SK-N-SH (cell line): ENCODE measurements around the gene CEP19. TPM values are rescaled to one million over a fixed set of nuclear protein-coding genes. Genes with fewer than 3 reads are reported as not detected.

Experiments
- CTCF ChIA-PET: fragments of 300-600, 350-600 bp; formaldehyde crosslinking; extraction: SDS; loops from one replicate; lab custom pipeline; 2021; lab: Yijun Ruan, JAX
- POLR2A ChIA-PET: fragments of 350-600 bp; sonication (Branson Sonifier 250); formaldehyde crosslinking; extraction: SDS; loops from one replicate; lab custom pipeline; 2020; ENCODE audit warnings: antibody characterized with exemption, inconsistent platforms; lab: Yijun Ruan, JAX
- DNase-seq: peaks from one replicate; pipeline ENCODE4 v3.0.0; 2012
- H2AFZ ChIP-seq: fragments of 200-600 bp; sonication (generic); 2 replicates; pipeline ENCODE4 v1.8.1; 2016; ENCODE audit warnings: antibody characterized with exemption, mild to moderate bottlenecking, low read depth
- H3F3A ChIP-seq: fragments of 200-600 bp; sonication (generic); replicated peaks from 2 replicates; pipeline ENCODE3; 2016; ENCODE audit warnings: antibody characterized with exemption, mild to moderate bottlenecking; ENCODE audit not compliant: insufficient read depth
- H3K27ac ChIP-seq, 2 experiments: fragments of 200-500 bp in 1 of 2; fragments of 200-600 bp in 1 of 2; sonication (Bioruptor generic) in 1 of 2; sonication (generic), shearing (Covaris generic) in 1 of 2; 2 replicates each; pipeline versions ENCODE4 v1.5.1 to v1.6.1; 2014 to 2016; ENCODE audit warnings: low read depth in 2 of 2, inconsistent platforms in 1 of 2, low read length in 1 of 2, mild to moderate bottlenecking in 1 of 2, mixed read lengths in 1 of 2
- H3K27me3 ChIP-seq: fragments of 200-600 bp; sonication (generic), shearing (Covaris generic); 2 replicates; pipeline ENCODE4 v1.6.1; 2016; ENCODE audit warnings: mixed run types; ENCODE audit not compliant: insufficient read depth
- H3K36me3 ChIP-seq, 2 experiments: fragments of 200-500 bp in 1 of 2; fragments of 200-600 bp in 1 of 2; sonication (Bioruptor generic) in 1 of 2; sonication (generic) in 1 of 2; replicated peaks in 1 of 2; 2 replicates each; pipeline versions ENCODE3 to v1.5.1; 2014 to 2016; ENCODE audit warnings: low read length in 1 of 2, mild to moderate bottlenecking in 1 of 2; ENCODE audit not compliant: insufficient read depth in 2 of 2, control insufficient read depth in 1 of 2
- H3K4me1 ChIP-seq, 2 experiments: fragments of 200-500 bp in 1 of 2; fragments of 200-600 bp in 1 of 2; sonication (Bioruptor generic) in 1 of 2; sonication (generic), shearing (Covaris generic) in 1 of 2; 2 replicates each; pipeline versions ENCODE4 v1.5.1 to v1.6.1; 2014 to 2016; ENCODE audit warnings: low read depth in 1 of 2, low read length in 1 of 2, mixed run types in 1 of 2; ENCODE audit not compliant: insufficient read depth in 2 of 2, control insufficient read depth in 1 of 2
- H3K4me2 ChIP-seq: fragments of 200-600 bp; sonication (generic), shearing (Covaris generic); 2 replicates; pipeline ENCODE4 v1.6.1; 2017; ENCODE audit warnings: mixed run types
- H3K4me3 ChIP-seq, 2 experiments: fragments of 200-500 bp in 1 of 2; fragments of 200-600 bp in 1 of 2; sonication (Bioruptor generic) in 1 of 2; sonication (generic), shearing (Covaris generic) in 1 of 2; 2 replicates each; pipeline versions ENCODE4 v1.5.1 to v1.8.1; 2014 to 2016; ENCODE audit warnings: low read depth in 2 of 2, inconsistent platforms in 1 of 2, low read length in 1 of 2, mild to moderate bottlenecking in 1 of 2, mixed read lengths in 1 of 2, moderate library complexity in 1 of 2
- H3K79me2 ChIP-seq: fragments of 200-600 bp; sonication (generic); 2 replicates; pipeline ENCODE4 v1.8.1; 2017; ENCODE audit warnings: mild to moderate bottlenecking; ENCODE audit not compliant: insufficient read depth
- H3K9ac ChIP-seq: fragments of 200-600 bp; sonication (generic); 2 replicates; pipeline ENCODE4 v1.6.1; 2017; ENCODE audit warnings: mixed run types
- H3K9me2 ChIP-seq: fragments of 200-600 bp; sonication (generic); 2 replicates; pipeline ENCODE4 v1.6.1; 2017; ENCODE audit warnings: mixed run types
- H3K9me3 ChIP-seq: fragments of 200-600 bp; sonication (generic); 2 replicates; pipeline ENCODE4 v1.6.1; 2017; ENCODE audit warnings: mixed run types, mild to moderate bottlenecking, moderate library complexity
- H4K20me1 ChIP-seq: fragments of 200-600 bp; sonication (generic); 2 replicates; pipeline ENCODE4 v1.6.1; 2017; ENCODE audit warnings: mild to moderate bottlenecking, mixed run types; ENCODE audit not compliant: insufficient read depth
- CHD2 ChIP-seq: fragments of 150-350 bp; IDR thresholded peaks from 2 replicates; pipeline ENCODE4 v1.6.1; 2018; ENCODE audit warnings: low read length; ENCODE audit not compliant: partially characterized antibody
- ELF1 ChIP-seq: IDR thresholded peaks from 2 replicates; pipeline ENCODE4 v1.4.0; 2012
- EZH2phosphoT487 ChIP-seq: fragments of 200-600 bp; sonication (generic); IDR thresholded peaks from 2 replicates; pipeline ENCODE4 v1.6.1; 2017; ENCODE audit warnings: low read depth, mixed run types, mild to moderate bottlenecking, antibody characterized with exemption, moderate library complexity, borderline replicate concordance
- FOSL2 ChIP-seq: IDR thresholded peaks from 2 replicates; pipeline ENCODE4 v1.4.0; 2012; ENCODE audit warnings: low read depth, mild to moderate bottlenecking, moderate library complexity, borderline replicate concordance
- FOXM1 ChIP-seq: IDR thresholded peaks from 2 replicates; pipeline ENCODE4 v1.4.0; 2012; ENCODE audit warnings: low read depth, mild to moderate bottlenecking
- GABPA ChIP-seq: IDR thresholded peaks from 2 replicates; pipeline ENCODE4 v1.4.0; 2012; ENCODE audit warnings: low read depth, mild to moderate bottlenecking
- GATA2 ChIP-seq: sonication (generic); formaldehyde crosslinking; IDR thresholded peaks from 2 replicates; pipeline ENCODE4 v1.5.0; 2020; ENCODE audit warnings: mild to moderate bottlenecking, missing genetic modification reagents
- MXI1 ChIP-seq: IDR thresholded peaks from 2 replicates; pipeline ENCODE4 v1.6.1; 2012; ENCODE audit warnings: mild to moderate bottlenecking, low read depth, low read length, improper control_type of control experiment
- NFIC ChIP-seq: IDR thresholded peaks from 2 replicates; pipeline ENCODE4 v1.4.0; 2012; ENCODE audit warnings: borderline replicate concordance
- NRF1 ChIP-seq: IDR thresholded peaks from 2 replicates; pipeline ENCODE4 v1.6.1; 2012; ENCODE audit warnings: low read depth, mild to moderate bottlenecking, low read length
- POLR2AphosphoS5 ChIP-seq: IDR thresholded peaks from 2 replicates; pipeline ENCODE4 v1.6.1; 2012; ENCODE audit warnings: low read depth, low read length
- RCOR1 ChIP-seq: fragments of 150-350 bp; IDR thresholded peaks from 2 replicates; pipeline ENCODE4 v1.6.1; 2017; ENCODE audit warnings: antibody characterized with exemption, low read length
- REST ChIP-seq: IDR thresholded peaks from 2 replicates; pipeline ENCODE4 v1.6.1; 2012; ENCODE audit warnings: mild to moderate bottlenecking, low read depth, low read length, moderate library complexity
- RFX5 ChIP-seq: IDR thresholded peaks from 2 replicates; pipeline ENCODE4 v1.6.1; 2012; ENCODE audit warnings: mild to moderate bottlenecking, improper control_type of control experiment, low read length
- RXRA ChIP-seq: IDR thresholded peaks from 2 replicates; pipeline ENCODE4 v1.4.0; 2012; ENCODE audit warnings: low read depth, mild to moderate bottlenecking, borderline replicate concordance
- SIN3A ChIP-seq: IDR thresholded peaks from 2 replicates; pipeline ENCODE4 v1.6.1; 2012; ENCODE audit warnings: low read depth, mild to moderate bottlenecking, low read length, moderate library complexity, borderline replicate concordance
- TAF1 ChIP-seq: IDR thresholded peaks from 2 replicates; pipeline ENCODE4 v1.6.1; 2012; ENCODE audit warnings: low read depth, mild to moderate bottlenecking, low read length, moderate library complexity, borderline replicate concordance
- YY1 ChIP-seq: IDR thresholded peaks from 2 replicates; pipeline ENCODE4 v1.4.0; 2012; ENCODE audit warnings: low read depth, mild to moderate bottlenecking
- WGBS: methylation state at CpG from one replicate; pipeline ENCODE4 v1.1.6; 2017; ENCODE audit warnings: low lambda C conversion rate; 5-methylcytosine and 5-hydroxymethylcytosine counted together
- polyA plus RNA-seq, 3 experiments: library from polyadenylated mRNA; depleted of rRNA; stranded (reverse); fragments of >200 nt; gene quantifications; 2 replicates each; pipeline ENCODE4 v1.2.3, GENCODE V29; 2012
- TF ChIP-seq, protein P1 (sequence below): IDR thresholded peaks from 2 replicates; pipeline ENCODE4 v1.4.0; 2012; ENCODE audit warnings: low read depth
- TF ChIP-seq, protein P2 (sequence below): IDR thresholded peaks from 2 replicates; pipeline ENCODE4; 2012
- TF ChIP-seq, protein P3 (sequence below): IDR thresholded peaks from 2 replicates; pipeline ENCODE4 v1.4.0; 2012; ENCODE audit warnings: low read depth, borderline replicate concordance

Gene CEP19
- polyA plus RNA-seq, 1 of the 3 experiments (the other 2 are of a cell fraction): 2.6 TPM

DNA sequence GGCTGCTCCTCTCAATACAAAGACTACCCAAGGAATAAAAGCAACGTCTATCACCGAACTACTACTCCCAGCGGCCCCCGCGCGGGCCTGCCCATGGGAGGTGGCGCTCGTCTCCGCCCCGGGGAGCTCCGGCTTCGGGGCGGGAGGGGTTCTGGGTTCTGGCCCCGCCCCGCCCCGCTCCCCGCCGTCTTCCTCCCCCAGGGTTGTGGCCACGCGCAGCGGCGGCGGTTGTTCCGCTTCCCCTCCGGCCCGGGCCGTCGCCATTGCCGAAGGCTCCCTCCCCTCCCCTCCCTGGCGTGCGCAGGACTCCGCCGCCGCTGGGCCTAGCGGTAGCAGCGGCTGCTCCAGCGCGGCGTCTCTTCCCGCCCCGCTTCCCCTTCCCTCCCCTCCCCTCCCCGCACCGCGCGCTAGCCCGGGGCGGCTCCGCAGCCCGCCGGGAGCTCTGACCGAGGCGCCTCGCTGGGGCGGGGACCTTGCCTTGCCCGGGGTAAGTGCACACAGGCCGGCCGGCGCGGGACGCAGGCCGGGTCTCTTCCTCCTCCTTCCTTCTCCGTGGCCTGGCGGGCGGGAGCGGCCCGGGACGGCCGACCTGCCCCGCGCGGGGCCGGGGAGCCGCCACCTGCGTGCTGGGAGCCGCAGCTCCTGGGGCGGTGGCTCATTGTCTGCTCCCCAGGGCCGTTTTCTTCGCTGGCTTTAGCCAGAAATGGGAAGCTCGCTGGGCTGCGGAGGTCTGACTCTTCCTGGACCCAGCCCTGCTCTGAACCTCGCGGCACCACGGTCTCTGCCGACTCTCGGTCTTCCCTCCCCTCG, 27.8 kb upstream of the CEP19 start, which contains the start of gene PAK2:
TSS of gene PAK2 (plus strand) at position 187 of the 810 bp plus-strand sequence. CDS start 42,790 bp downstream, outside the sequence.
- Histone ChIP-seq H3K9ac (peak within 1 kb of the TSS; percentile 94), H3K79me2 (peaks cover 51% of the 10 kb centered on the region), H3K4me1 (peaks cover 0 to 2% of the 10 kb centered on the region in 2 experiments; a peak in 2 of 4 replicates), H3F3A (peaks cover 14% of the 10 kb centered on the region), H3K27ac (peak within 1 kb of the TSS; percentile 88 to 93), H3K9me2 (no peaks in the 10 kb centered on the region), H3K9me3 (peaks cover 5% of the 10 kb centered on the region; the same call in 1 of the 2 replicates), H4K20me1 (peaks cover 35% of the 10 kb centered on the region), H3K4me3 (peak within 1 kb of the TSS; percentile 76 to 87), H2AFZ (peak within 1 kb of the TSS; percentile 78), H3K36me3 (peaks cover 0 to 12% of the 10 kb centered on the region in 2 experiments), H3K27me3 (no peaks in the 10 kb centered on the region), H3K4me2 (peak within 1 kb of the TSS; percentile 73)
- TF ChIP-seq REST (0 out of 2 replicates have a peak, but pooled peaks have one; percentile 13), ELF1 (0 out of 2 replicates have a peak, but pooled peaks have one; percentile 39), RFX5 (no peak), CHD2 (peak; percentile 58), FOSL2 (no peak), FOXM1 (no peak), RCOR1 (no peak), NRF1 (no peak), GABPA (peak; percentile 46; the same call in 1 of the 2 replicates), NFIC (no peak), YY1 (peak; percentile 76), SIN3A (peak; percentile 44; the same call in 1 of the 2 replicates), MXI1 (no peak), GATA2 (no peak), TAF1 (peak; percentile 90), RXRA (no peak), EZH2phosphoT487 (no peak), POLR2AphosphoS5 (peak; percentile 79)
- TF ChIP-seq, protein P1, sequence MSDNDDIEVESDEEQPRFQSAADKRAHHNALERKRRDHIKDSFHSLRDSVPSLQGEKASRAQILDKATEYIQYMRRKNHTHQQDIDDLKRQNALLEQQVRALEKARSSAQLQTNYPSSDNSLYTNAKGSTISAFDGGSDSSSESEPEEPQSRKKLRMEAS: peak; percentile 64; the same call in 1 of the 2 replicates
- TF ChIP-seq, protein P2, sequence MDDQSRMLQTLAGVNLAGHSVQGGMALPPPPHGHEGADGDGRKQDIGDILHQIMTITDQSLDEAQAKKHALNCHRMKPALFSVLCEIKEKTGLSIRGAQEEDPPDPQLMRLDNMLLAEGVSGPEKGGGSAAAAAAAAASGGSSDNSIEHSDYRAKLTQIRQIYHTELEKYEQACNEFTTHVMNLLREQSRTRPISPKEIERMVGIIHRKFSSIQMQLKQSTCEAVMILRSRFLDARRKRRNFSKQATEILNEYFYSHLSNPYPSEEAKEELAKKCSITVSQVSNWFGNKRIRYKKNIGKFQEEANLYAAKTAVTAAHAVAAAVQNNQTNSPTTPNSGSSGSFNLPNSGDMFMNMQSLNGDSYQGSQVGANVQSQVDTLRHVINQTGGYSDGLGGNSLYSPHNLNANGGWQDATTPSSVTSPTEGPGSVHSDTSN: no peak
- TF ChIP-seq, protein P3, sequence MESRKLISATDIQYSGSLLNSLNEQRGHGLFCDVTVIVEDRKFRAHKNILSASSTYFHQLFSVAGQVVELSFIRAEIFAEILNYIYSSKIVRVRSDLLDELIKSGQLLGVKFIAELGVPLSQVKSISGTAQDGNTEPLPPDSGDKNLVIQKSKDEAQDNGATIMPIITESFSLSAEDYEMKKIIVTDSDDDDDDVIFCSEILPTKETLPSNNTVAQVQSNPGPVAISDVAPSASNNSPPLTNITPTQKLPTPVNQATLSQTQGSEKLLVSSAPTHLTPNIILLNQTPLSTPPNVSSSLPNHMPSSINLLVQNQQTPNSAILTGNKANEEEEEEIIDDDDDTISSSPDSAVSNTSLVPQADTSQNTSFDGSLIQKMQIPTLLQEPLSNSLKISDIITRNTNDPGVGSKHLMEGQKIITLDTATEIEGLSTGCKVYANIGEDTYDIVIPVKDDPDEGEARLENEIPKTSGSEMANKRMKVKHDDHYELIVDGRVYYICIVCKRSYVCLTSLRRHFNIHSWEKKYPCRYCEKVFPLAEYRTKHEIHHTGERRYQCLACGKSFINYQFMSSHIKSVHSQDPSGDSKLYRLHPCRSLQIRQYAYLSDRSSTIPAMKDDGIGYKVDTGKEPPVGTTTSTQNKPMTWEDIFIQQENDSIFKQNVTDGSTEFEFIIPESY: no peak
- WGBS: 1% methylated on average over 18 of the region's 86 CpGs
- ChIA-PET POLR2A (interaction anchor here (0.8 to 2.0 kb wide), 5 partner anchors 9 to 202 kb away, joined by 3 to 9 read pairs (median 5); partner anchors contain the start of genes CEP19, NCBP2, PIGX and SENP5), CTCF (interaction anchor here (1.5 to 1.8 kb wide), 2 partner anchors 123 to 211 kb away, joined by 3 to 4 read pairs; no protein-coding TSS in a partner anchor)
- DNase-seq: peak; percentile 95
